ENCODE measurements around the gene BAIAP2L1.

The BAIAP2L1 gene

DNA sequence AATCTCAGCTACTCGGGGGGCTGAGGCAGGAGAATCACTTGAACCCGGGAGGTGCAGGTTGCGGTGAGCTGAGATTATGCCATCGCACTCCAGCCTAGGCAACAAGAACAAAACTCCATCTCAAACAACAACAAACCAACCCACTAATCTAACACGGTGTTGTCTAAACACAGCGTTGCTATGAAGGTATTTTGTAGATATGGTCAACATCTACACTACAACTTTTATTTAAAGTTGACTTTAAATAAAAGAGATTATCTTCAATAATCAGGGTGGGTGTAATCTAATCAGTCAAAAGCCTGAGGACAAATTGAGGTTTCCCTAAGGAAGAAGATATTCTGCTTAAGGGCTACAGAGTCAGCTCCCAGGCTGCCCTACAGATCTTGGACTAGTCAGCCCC, 24.2 kb downstream of the BAIAP2L1 start:
- H3K4me3 ChIP-seq (ENCODE audit: low read depth, low read length): no peak overlapping the region
- TF ChIP-seq, protein P1, sequence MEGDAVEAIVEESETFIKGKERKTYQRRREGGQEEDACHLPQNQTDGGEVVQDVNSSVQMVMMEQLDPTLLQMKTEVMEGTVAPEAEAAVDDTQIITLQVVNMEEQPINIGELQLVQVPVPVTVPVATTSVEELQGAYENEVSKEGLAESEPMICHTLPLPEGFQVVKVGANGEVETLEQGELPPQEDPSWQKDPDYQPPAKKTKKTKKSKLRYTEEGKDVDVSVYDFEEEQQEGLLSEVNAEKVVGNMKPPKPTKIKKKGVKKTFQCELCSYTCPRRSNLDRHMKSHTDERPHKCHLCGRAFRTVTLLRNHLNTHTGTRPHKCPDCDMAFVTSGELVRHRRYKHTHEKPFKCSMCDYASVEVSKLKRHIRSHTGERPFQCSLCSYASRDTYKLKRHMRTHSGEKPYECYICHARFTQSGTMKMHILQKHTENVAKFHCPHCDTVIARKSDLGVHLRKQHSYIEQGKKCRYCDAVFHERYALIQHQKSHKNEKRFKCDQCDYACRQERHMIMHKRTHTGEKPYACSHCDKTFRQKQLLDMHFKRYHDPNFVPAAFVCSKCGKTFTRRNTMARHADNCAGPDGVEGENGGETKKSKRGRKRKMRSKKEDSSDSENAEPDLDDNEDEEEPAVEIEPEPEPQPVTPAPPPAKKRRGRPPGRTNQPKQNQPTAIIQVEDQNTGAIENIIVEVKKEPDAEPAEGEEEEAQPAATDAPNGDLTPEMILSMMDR (IDR thresholded peaks at IDR 0.05; ENCODE audit: control insufficient read depth, extremely low read depth, insufficient read depth): no peak
- DNase-seq (ENCODE audit: low read depth): no peak

DNA sequence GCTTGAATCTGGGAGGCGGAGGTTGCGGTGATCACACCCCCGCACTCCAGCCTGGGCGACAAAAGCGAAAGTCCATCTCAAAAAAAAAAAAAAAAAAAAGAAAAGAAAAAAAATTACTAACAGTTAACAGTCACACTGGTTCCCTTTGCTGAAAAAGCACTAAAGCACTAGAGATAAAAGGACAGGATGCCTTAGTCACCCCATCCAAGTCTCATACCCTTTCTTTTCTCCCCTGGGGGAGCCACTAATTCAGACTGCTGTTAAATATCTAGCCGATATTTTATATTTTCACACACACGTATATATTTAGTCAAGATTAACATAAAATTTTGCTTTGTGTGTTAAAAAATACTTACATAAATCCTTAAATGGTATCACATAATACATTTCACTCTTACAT, 25.2 kb downstream of the BAIAP2L1 start:
- H3K4me3 ChIP-seq (ENCODE audit: low read depth, low read length): no peak overlapping the region
- TF ChIP-seq, protein P1 (IDR thresholded peaks at IDR 0.05; ENCODE audit: control insufficient read depth, extremely low read depth, insufficient read depth): no peak
- DNase-seq (ENCODE audit: low read depth): no peak

DNA sequence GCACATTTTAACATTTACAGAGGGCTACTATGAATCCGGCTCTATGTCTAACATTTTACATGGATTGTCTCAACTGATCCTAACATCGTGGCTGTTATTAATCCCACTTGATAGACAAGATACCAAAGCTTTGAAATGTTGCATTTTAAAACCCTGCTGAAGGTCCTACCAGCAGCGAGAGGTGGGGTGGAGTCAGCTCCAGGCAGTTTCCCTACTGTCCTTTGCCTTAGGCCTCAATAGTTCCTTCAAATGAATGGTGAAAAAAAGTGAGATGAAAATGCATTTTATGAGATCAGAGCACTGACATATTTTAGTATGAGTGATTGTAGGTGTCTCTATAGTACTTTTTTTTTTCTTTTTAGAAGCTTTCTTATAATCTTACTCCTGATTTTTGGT, 26.6 kb downstream of the BAIAP2L1 start:
- TF ChIP-seq, protein P1 (IDR thresholded peaks at IDR 0.05; ENCODE audit: control insufficient read depth, extremely low read depth, insufficient read depth): no peak
- DNase-seq (ENCODE audit: low read depth): no peak
- no peak overlapping the region for H3K4me3 ChIP-seq (ENCODE audit: low read depth, low read length)

DNA sequence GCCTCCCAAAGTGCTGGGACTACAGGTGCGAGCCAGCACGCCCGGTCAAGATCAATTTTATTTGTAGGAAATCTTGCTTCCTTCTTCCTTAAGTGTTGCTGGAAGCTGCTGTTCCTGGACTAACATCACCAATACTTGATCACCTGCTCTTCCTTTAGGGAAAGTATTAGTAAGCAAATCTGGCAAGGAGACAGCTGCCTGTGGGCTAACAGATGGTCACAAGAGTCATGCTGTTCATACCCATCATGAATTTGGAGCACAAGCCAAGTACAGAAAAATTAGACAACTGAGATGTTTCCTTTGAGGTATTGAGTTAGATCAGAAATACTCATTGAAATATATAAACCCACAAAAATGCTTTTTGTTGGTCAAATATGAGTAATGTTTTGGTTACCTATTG, 27.9 kb downstream of the BAIAP2L1 start:
- TF ChIP-seq, protein P1 (IDR thresholded peaks at IDR 0.05; ENCODE audit: control insufficient read depth, extremely low read depth, insufficient read depth): no peak

DNA sequence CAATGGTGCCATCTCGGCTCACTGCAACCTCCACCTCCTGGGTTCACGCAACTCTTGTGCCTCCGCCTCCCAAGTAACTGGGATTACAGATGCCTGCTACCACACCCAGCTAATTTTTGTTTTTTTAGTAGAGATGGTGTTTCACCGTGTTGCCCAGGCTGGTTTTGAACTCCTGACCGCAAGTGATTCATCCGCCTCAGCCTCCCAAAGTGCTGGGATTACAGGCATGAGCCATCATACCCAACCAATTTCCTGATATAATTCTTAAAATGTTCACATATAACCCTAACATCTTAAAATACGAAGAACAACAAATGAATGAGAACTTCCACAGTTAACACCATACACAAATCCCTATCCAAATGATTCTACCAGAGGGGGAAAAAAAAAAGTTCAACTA, 31.2 kb downstream of the BAIAP2L1 start:
- no peak for DNase-seq (ENCODE audit: low read depth)
- TF ChIP-seq, protein P1 (IDR thresholded peaks at IDR 0.05; ENCODE audit: control insufficient read depth, extremely low read depth, insufficient read depth): no peak
- no peak overlapping the region for H3K4me3 ChIP-seq (ENCODE audit: low read depth, low read length)

More for the DNA sequence above, 27.9 kb downstream of the BAIAP2L1 start:
- no peak overlapping the region for H3K4me3 ChIP-seq (ENCODE audit: low read depth, low read length)
- no peak for DNase-seq (ENCODE audit: low read depth)

DNA sequence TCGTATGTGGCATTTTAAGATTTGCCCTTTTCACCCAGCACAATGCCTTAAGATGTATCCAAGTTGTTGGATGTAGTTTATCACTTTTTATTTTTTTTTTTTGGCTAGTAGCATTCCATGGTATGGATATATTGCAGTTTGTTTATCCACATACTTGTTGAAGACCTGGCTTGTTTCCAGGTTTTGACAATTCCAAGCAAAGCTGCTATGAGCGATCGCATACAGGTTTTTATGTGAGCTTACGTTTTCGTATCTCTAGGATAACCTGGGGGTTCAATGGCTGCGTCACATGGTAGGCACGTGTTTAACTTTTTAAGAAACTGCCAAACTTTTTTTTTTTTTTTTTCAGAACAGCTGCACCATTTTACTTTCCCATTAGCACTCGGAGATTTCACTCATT, 32.2 kb downstream of the BAIAP2L1 start:
- DNase-seq (ENCODE audit: low read depth): no peak
- no peak overlapping the region for H3K4me3 ChIP-seq (ENCODE audit: low read depth, low read length)

DNA sequence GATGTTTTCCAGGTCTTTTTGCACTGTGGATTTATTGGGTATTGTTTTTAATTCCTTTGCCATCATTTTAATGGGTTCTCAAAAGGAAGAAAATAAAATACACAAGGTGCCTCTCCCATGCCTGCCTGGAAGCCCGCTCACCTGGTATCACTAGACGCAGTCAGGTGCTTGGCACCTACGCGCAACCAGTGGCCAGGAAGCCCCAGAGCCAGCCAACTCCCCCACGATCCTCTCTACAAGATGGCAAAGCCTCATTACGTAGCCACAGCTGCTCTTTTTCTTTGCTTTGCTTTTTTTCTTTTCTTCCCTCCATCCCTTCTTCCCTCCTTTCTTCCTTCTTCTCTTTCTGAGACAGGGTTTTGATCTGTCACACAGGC, 34.3 kb downstream of the BAIAP2L1 start:
- no peak for DNase-seq (ENCODE audit: low read depth)
- TF ChIP-seq, protein P1 (IDR thresholded peaks at IDR 0.05; ENCODE audit: control insufficient read depth, extremely low read depth, insufficient read depth): no peak
- no peak overlapping the region for H3K4me3 ChIP-seq (ENCODE audit: low read depth, low read length)

More for the DNA sequence above, 32.2 kb downstream of the BAIAP2L1 start:
- TF ChIP-seq, protein P1 (IDR thresholded peaks at IDR 0.05; ENCODE audit: control insufficient read depth, extremely low read depth, insufficient read depth): no peak

All from LNCaP clone FGC (cell line).